Endothelial cell of umbilical vein (primary cell): ENCODE measurements around the gene RNU2-63P. TPM values are rescaled to one million over a fixed set of nuclear protein-coding genes. Genes with fewer than 3 reads are reported as not detected.
A peak's percentile ranks its signal among the peaks of the same experiment; 100 is the strongest.

Experiments
- Bru-seq: library from RNA; stranded (reverse); fragments of 400-500 nt; gene quantifications from one replicate; lab custom pipeline; 2021; lab: Mats Ljungman, UMichigan
- BruChase-seq, 2 experiments: library from RNA; stranded (reverse); fragments of 400-500 nt; gene quantifications; one replicate each; lab custom pipeline; 2021; lab: Mats Ljungman, UMichigan
- BruUV-seq: library from RNA; stranded (reverse); fragments of 400-500 nt; replicated peaks from 2 replicates; lab custom pipeline; 2021; lab: Mats Ljungman, UMichigan
- CTCF ChIA-PET: fragments of 300-600, 350-600 bp; sonication (Branson Sonifier 250); formaldehyde crosslinking; loops from one replicate; lab custom pipeline; 2021; ENCODE audit warnings: antibody characterized with exemption, inconsistent platforms; lab: Charles Lee
- POLR2A ChIA-PET: fragments of 300-600, 350-600 bp; sonication (Branson Sonifier 250); formaldehyde crosslinking; loops from one replicate; lab custom pipeline; 2021; ENCODE audit warnings: antibody characterized with exemption, inconsistent platforms; lab: Charles Lee
- DNase-seq: peaks from one replicate; pipeline ENCODE4 v3.0.0-alpha.2; 2011; ENCODE audit warnings: low read depth, low spot score
- FAIRE-seq: peaks from 2 replicates; lab custom pipeline; 2011; peaks lifted over from hg19 to GRCh38; lab: Jason Lieb, UNC
- H2AFZ ChIP-seq: 2 replicates; pipeline ENCODE4 v1.6.0; 2012; ENCODE audit warnings: low read depth, low read length, control low read depth, inconsistent platforms
- H3K27ac ChIP-seq: 2 replicates; pipeline ENCODE4 v1.5.1; 2011; ENCODE audit warnings: low read depth, mild to moderate bottlenecking, control low read depth, low read length, moderate library complexity; ENCODE audit not compliant: insufficient read depth
- H3K27me3 ChIP-seq, 2 experiments: 2 replicates each; pipeline versions ENCODE4 v1.6.0 to v1.6.1; 2011; ENCODE audit warnings: low read length in 2 of 2, mixed read lengths in 1 of 2; ENCODE audit not compliant: control insufficient read depth in 2 of 2, insufficient read depth in 2 of 2
- H3K36me3 ChIP-seq, 2 experiments: 2 replicates in 1 of 2; 3 replicates in 1 of 2; pipeline ENCODE4 v1.5.1; 2011; ENCODE audit warnings: low read length in 2 of 2, mild to moderate bottlenecking in 1 of 2, moderate library complexity in 1 of 2; ENCODE audit not compliant: control insufficient read depth in 2 of 2, insufficient read depth in 2 of 2; ENCODE audit errors: extremely low read depth in 1 of 2
- H3K4me1 ChIP-seq: 3 replicates; pipeline ENCODE4 v1.5.1; 2011; ENCODE audit warnings: mild to moderate bottlenecking, low read length; ENCODE audit not compliant: control insufficient read depth, insufficient read depth; ENCODE audit errors: extremely low read depth
- H3K4me2 ChIP-seq: 2 replicates; pipeline ENCODE4 v1.6.1; 2011; ENCODE audit warnings: low read length, control low read depth, mixed read lengths; ENCODE audit not compliant: insufficient read depth
- H3K4me3 ChIP-seq, 3 experiments: fragments of 200-600 bp in 1 of 3; sonication (generic), shearing (Covaris generic) in 1 of 3; replicated peaks in 1 of 3; 2 replicates each; pipeline ENCODE4 v1.5.1; 2011 to 2016; ENCODE audit warnings: control low read depth in 3 of 3, low read length in 3 of 3, mild to moderate bottlenecking in 2 of 3, inconsistent platforms in 1 of 3, low read depth in 1 of 3, moderate library complexity in 1 of 3; ENCODE audit not compliant: insufficient read depth in 1 of 3
- H3K79me2 ChIP-seq: 2 replicates; pipeline ENCODE4 v1.6.0; 2012; ENCODE audit warnings: low read length, inconsistent platforms; ENCODE audit not compliant: control insufficient read depth, insufficient read depth
- H3K9ac ChIP-seq: replicated peaks from 2 replicates; pipeline ENCODE3; 2011; ENCODE audit warnings: low read length, control low read depth; ENCODE audit not compliant: insufficient read depth; ENCODE audit errors: extremely low read depth
- H3K9me1 ChIP-seq: replicated peaks from 3 replicates; pipeline ENCODE4 v1.6.0; 2011; ENCODE audit warnings: mild to moderate bottlenecking, low read length; ENCODE audit not compliant: control insufficient read depth, insufficient read depth; ENCODE audit errors: extremely low read depth
- H3K9me3 ChIP-seq: replicated peaks from 2 replicates; pipeline ENCODE4 v1.5.1; 2012; ENCODE audit warnings: low read length, inconsistent platforms; ENCODE audit not compliant: control insufficient read depth, insufficient read depth
- H4K20me1 ChIP-seq: replicated peaks from 2 replicates; pipeline ENCODE3; 2011; ENCODE audit warnings: mild to moderate bottlenecking, low read length; ENCODE audit not compliant: control insufficient read depth, insufficient read depth; ENCODE audit errors: extremely low read depth
- GATA2 ChIP-seq: IDR thresholded peaks from 2 replicates; pipeline ENCODE4 v1.7.0; 2011; ENCODE audit warnings: low read depth, mild to moderate bottlenecking, moderate library complexity, mixed read lengths, low read length; ENCODE audit not compliant: insufficient read length, insufficient read depth
- MAX ChIP-seq: IDR thresholded peaks from 2 replicates; pipeline ENCODE4 v1.6.1; 2011; ENCODE audit not compliant: insufficient read depth, insufficient read length
- POLR2A ChIP-seq: IDR thresholded peaks from 2 replicates; pipeline ENCODE4 v1.6.1; 2012; ENCODE audit warnings: low read depth, mild to moderate bottlenecking, control low read depth, low read length
- POLR2AphosphoS5 ChIP-seq: IDR thresholded peaks from 2 replicates; pipeline ENCODE4 v1.6.1; 2012; ENCODE audit warnings: low read depth, mild to moderate bottlenecking, control low read depth, low read length, moderate library complexity; ENCODE audit not compliant: insufficient read depth
- dilution Hi-C: fragments of 300-500 bp; cut with MboI; formaldehyde crosslinking; loops from one replicate; pipeline ENCODE4 v1.15.0; 2019; ENCODE audit warnings: low sequenced_read_pairs; ENCODE audit not compliant: extremely low pct_ligation_motif_present
- intact Hi-C: fragments of 100-400 bp; cut with micrococcal nuclease; formaldehyde crosslinking; loops from one replicate; pipeline ENCODE4 v1.10.0; 2022
- long read RNA-seq: library from polyadenylated mRNA; stranded (forward); transcript quantifications from one replicate; pipeline ENCODE4 v2.0.0, GENCODE V29; 2021
- polyA minus RNA-seq, 3 experiments: library from RNA; depleted of rRNA, polyadenylated mRNA; stranded (reverse); fragments of >200 nt; gene quantifications; 1 replicate in 1 of 3; 2 replicates in 2 of 3; pipeline ENCODE4 v1.2.3, GENCODE V29; 2011
- polyA plus RNA-seq, 4 experiments: library from polyadenylated mRNA; depleted of rRNA in 3 of 4; stranded (reverse) in 3 of 4; unstranded in 1 of 4; fragments of >200 nt; gene quantifications; 2 replicates each; pipeline versions ENCODE4 v1.2.1 to v1.2.3, GENCODE V29; 2011 to 2012; ENCODE audit warnings: missing spikeins in 1 of 4
- total RNA-seq: library from RNA; stranded (reverse); gene quantifications from 2 replicates; pipeline ENCODE4 v1.2.3, GENCODE V29; 2021

The RNU2-63P gene
- 8.5 TPM in 1 of 2 replicates, not detected in the other for total RNA-seq
- polyA plus RNA-seq = 60.5 TPM in 1 of 2 replicates, not detected in the other
- not detected in 2 replicates for polyA plus RNA-seq (2011; cell fraction: cytosol; rRNA removed)
- not detected in 2 replicates for polyA plus RNA-seq (2011; cell fraction: nucleus; rRNA removed)
- polyA plus RNA-seq (2012) = not detected in 2 replicates
- polyA minus RNA-seq = 832 and 1,020 TPM in 2 replicates
- 89.0 TPM for polyA minus RNA-seq (2011; cell fraction: cytosol; rRNA and poly(A)+ RNA removed)
- polyA minus RNA-seq (2011; cell fraction: nucleus; rRNA and poly(A)+ RNA removed) = 667 and 688 TPM in 2 replicates
- Bru-seq, nascent RNA = percentile 96 among the genes with signal in this experiment
- percentile 59 among the genes with signal in this experiment for BruChase-seq, experiment 1, labeled RNA remaining after a 6-hour chase
- percentile 53 among the genes with signal in this experiment for BruChase-seq, experiment 2, labeled RNA remaining after a 2-hour chase
- long read RNA-seq, partial matches to known transcripts = 0 of 1 reads
- long read RNA-seq, other reads (novel, unspliced or antisense) = 0 of 1 reads

GRCh38 chr2:88016086-88016959, at the start of gene RNU2-63P:
Gene RNU2-63P, minus strand, starts transcription at chr2:88016547.
- dilution Hi-C loops = no loop called here
- Histone ChIP-seq H2AFZ (peak within 1 kb of the TSS; percentile 81), H3K9me3 (no peaks in the 10 kb centered on the region), H3K9me1 (no peaks in the 10 kb centered on the region), H3K4me1 (peaks cover 4% of the 10 kb centered on the region), H4K20me1 (no peaks in the 10 kb centered on the region), H3K4me3 (peak within 1 kb of the TSS; percentile 4 to 69 (median 46)), H3K36me3 (no peaks in the 10 kb centered on the region), H3K27ac (peak within 1 kb of the TSS; percentile 98), H3K9ac (peak within 1 kb of the TSS; percentile 99), H3K27me3 (no peaks in the 10 kb centered on the region), H3K4me2 (peak within 1 kb of the TSS; percentile 55), H3K79me2 (no peaks in the 10 kb centered on the region)
- FAIRE-seq = peak; percentile 68
- ChIA-PET POLR2A (interaction anchor here (0.6 to 1.7 kb wide), 3 partner anchors 24 to 584 kb away, joined by 3 to 5 read pairs (median 3); no protein-coding TSS in a partner anchor), CTCF (interaction anchor here (2.4 to 2.7 kb wide), 2 partner anchors 14 to 143 kb away, joined by 5 to 9 read pairs; no protein-coding TSS in a partner anchor)
- intact Hi-C loops = no loop called here
- peak; percentile 100 for TF ChIP-seq POLR2A
- no peak for TF ChIP-seq GATA2
- TF ChIP-seq MAX = no peak
- TF ChIP-seq POLR2AphosphoS5 = peak; percentile 100
- DNase-seq = peak; percentile 86
- TSS peak; percentile 100 for BruUV-seq
